Measurements from ENCODE around the gene PHC3.
"Not testable (repeated sequence)": the region's sequence is repeated elsewhere in the genome, so short reads cannot be mapped to it uniquely, and the experiment has no call there.

PHC3 gene, protein sequence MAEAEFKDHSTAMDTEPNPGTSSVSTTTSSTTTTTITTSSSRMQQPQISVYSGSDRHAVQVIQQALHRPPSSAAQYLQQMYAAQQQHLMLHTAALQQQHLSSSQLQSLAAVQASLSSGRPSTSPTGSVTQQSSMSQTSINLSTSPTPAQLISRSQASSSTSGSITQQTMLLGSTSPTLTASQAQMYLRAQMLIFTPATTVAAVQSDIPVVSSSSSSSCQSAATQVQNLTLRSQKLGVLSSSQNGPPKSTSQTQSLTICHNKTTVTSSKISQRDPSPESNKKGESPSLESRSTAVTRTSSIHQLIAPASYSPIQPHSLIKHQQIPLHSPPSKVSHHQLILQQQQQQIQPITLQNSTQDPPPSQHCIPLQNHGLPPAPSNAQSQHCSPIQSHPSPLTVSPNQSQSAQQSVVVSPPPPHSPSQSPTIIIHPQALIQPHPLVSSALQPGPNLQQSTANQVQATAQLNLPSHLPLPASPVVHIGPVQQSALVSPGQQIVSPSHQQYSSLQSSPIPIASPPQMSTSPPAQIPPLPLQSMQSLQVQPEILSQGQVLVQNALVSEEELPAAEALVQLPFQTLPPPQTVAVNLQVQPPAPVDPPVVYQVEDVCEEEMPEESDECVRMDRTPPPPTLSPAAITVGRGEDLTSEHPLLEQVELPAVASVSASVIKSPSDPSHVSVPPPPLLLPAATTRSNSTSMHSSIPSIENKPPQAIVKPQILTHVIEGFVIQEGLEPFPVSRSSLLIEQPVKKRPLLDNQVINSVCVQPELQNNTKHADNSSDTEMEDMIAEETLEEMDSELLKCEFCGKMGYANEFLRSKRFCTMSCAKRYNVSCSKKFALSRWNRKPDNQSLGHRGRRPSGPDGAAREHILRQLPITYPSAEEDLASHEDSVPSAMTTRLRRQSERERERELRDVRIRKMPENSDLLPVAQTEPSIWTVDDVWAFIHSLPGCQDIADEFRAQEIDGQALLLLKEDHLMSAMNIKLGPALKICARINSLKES

DNA sequence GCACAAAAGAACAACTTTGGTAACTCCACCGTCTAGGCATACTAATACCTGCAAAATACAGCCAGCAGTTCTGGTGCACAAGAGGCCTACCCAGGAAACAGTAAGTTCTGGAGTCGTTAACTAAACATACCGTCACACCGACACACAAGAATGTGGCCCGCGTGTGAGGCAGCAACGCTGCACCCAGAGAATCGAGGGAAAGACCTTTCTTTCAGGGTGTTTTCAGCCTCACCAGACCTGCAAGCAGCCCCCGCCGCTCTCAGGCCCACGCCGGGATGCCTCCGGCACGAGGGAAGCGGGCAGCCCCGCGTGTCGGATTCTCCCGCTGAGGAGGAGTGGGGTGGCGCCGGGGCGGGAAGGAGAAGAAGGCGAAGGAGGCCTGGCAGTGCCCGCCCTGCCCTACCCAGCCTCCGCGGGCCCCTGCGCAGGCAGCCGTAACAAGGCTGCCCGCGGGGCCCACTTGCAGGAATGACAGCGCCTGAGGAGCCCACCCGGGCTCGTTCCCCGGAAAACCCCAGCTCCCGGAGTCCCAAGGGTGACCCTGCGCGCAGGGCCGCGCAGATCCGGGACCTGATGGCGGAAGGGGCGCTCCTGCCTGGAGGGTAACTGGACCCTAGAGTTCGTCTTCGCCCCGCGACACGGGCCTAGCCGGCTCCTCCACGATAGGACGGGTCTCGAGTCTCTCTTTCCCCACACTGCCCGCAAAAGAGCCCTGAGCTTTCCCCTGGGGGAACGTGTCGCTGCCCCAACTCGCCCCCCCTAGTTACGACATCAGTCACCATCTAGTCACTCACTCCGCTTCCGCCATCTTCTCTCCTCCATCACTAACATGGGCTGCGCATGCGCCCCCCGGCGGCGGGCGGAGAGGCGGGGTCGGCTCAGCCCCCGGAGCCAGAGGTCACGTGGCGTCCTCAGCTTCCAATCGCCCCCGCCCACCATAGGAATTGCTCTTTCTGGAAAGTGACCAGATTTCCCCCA lies at the start of gene PHC3:
Gene PHC3, minus strand, starts transcription at position 826 of the 978 bp plus-strand sequence. Its CDS starts 18 bp downstream, at position 808.
- Mint-ChIP-seq H3K4me1 (ENCODE audit: low read depth) (peaks cover 35% of the 10 kb centered on the region), H3K27ac (peak within 1 kb of the TSS; percentile 100), H3K36me3 (peaks cover 10% of the 10 kb centered on the region), H3K4me3 (peak within 1 kb of the TSS; percentile 99), H3K27me3 (no peaks in the 10 kb centered on the region), H3K9me3 (ENCODE audit: low read depth) (no peaks in the 10 kb centered on the region)

DNA sequence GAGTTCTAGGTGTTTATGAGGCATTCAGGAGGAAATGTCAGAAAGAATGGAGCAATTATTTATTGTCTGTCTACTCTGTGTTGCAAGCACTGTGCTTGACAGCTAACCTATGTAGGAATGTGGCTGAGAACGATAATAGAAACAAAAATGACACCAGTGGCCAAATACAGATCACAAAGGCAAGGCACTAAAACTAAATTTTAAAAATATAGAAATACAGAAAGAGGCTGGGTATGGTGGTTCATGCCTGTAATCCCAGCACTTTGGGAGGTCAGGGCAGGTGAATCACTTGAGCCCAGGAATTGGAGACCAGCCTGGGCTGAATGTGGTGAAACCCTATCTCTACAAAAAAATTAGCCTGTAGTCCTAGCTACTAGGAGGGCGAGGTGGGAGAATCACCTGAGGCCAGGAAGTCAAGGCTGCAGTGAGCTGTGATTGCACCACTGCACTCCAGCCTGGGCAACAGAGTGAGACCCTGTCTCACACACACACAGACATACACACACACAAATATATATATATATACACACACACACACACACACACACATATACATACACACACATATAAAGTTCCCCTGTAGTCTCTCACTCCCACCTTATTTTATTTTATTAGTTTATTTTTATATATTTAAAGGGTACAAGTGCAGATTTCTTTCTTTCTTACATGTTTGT lies 46.7 kb upstream of the PHC3 start:
- Mint-ChIP-seq H3K27me3 (no peaks in the 10 kb centered on the region), H3K4me1 (ENCODE audit: low read depth) (peaks cover 34% of the 10 kb centered on the region), H3K27ac (no peak overlapping the region), H3K9me3 (ENCODE audit: low read depth) (peaks cover 2% of the 10 kb centered on the region), H3K36me3 (peaks cover 3% of the 10 kb centered on the region), H3K4me3 (no peak overlapping the region)

DNA sequence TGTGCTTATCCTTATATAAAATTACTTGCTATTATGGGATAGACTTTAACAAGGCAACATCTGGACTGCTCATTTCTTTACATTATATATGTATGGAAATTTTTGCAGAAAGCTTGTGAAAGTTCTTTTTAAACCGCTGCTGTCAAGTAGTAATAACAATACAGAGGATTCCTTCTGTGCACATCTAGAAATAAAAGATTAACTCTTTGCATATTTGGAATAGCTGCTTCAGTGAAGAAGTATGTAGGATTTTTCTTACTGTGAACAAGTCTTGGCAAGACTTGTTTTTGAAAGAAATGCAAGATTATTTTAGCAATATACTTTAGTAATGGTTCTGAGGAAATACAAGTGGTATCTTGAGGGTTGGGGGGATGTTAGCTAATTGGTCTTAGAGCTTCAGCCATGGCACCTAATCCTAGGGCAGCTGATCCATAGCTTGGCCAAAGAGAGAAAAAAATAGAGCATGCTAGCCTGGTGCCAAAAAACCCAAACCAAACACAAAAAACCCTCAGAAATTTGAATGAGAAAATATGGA lies 45.0 kb upstream of the PHC3 start:
- Mint-ChIP-seq H3K36me3 (no peaks in the 10 kb centered on the region), H3K27me3 (no peaks in the 10 kb centered on the region), H3K9me3 (ENCODE audit: low read depth) (peaks cover 2% of the 10 kb centered on the region), H3K4me3 (no peak overlapping the region), H3K4me1 (ENCODE audit: low read depth) (peaks cover 42% of the 10 kb centered on the region), H3K27ac (peak overlapping the region; percentile 41)

DNA sequence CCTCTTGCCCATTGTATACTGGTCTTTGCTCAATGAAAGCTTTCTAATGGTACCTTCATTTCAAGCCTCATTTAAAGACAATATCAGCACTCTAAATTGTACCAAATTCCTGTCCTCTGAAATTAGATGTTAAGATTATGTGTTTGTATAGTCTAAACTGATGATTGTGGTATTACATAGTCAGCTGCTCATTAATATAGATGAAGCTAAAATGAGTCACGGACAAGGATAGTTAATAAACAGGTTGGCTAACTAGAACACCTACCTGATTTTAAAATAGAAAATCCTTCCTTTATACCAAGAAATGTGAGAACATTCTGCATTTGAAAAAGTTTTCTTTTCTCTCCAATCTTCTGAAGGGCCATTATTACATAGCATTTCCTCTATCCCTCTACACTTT lies 43.6 kb upstream of the PHC3 start:
- Mint-ChIP-seq H3K9me3 (ENCODE audit: low read depth) (no peaks in the 10 kb centered on the region), H3K27ac (peak overlapping the region; percentile 11), H3K4me3 (peak overlapping the region; percentile 21), H3K36me3 (no peaks in the 10 kb centered on the region), H3K27me3 (no peaks in the 10 kb centered on the region), H3K4me1 (ENCODE audit: low read depth) (peaks cover 44% of the 10 kb centered on the region)

DNA sequence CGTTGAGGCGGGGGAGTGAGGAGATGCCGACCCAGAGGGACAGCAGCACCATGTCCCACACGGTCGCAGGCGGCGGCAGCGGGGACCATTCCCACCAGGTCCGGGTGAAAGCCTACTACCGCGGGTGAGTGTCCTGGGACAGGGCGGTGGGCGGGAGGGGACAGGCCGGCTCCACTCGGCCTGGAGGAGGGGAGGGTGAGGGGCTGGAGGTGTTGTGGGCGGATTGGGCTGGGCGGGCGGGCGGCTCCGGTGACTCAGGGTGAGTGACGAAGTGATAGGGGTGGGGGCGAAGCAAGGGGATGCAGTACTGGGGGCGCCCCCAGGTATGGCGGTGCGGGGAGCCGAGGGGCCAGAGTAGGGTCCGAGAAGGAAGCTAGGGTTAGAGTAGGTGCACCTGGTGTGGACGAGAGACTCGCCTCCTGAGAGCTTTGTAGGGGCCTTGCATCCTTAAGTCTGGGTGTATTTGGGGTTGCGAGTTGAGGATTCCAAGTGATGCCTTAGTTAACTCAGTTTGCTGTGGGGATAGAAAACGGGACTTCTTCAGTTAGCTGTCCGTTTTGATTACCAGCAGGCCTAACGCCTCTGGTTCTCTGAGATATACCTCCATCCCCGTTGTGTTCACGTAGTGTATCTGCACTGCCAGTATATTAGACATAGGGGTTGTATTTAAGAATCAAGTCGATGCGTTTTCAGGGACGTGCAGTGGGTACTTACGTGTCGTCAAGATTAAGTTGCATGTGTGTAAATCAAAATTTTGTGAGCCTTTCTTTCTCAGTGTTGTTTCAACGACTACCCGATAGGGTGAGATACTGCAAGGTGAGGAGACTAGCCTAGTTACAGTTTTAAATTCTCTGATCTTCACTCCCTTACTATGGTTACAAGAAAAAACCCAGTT lies 41.4 kb upstream of the PHC3 start:
- Mint-ChIP-seq H3K27ac (peak overlapping the region; percentile 89), H3K4me3 (peak overlapping the region; percentile 91), H3K27me3 (no peaks in the 10 kb centered on the region), H3K36me3 (no peaks in the 10 kb centered on the region), H3K4me1 (ENCODE audit: low read depth) (peaks cover 38% of the 10 kb centered on the region), H3K9me3 (ENCODE audit: low read depth) (no peaks in the 10 kb centered on the region)

DNA sequence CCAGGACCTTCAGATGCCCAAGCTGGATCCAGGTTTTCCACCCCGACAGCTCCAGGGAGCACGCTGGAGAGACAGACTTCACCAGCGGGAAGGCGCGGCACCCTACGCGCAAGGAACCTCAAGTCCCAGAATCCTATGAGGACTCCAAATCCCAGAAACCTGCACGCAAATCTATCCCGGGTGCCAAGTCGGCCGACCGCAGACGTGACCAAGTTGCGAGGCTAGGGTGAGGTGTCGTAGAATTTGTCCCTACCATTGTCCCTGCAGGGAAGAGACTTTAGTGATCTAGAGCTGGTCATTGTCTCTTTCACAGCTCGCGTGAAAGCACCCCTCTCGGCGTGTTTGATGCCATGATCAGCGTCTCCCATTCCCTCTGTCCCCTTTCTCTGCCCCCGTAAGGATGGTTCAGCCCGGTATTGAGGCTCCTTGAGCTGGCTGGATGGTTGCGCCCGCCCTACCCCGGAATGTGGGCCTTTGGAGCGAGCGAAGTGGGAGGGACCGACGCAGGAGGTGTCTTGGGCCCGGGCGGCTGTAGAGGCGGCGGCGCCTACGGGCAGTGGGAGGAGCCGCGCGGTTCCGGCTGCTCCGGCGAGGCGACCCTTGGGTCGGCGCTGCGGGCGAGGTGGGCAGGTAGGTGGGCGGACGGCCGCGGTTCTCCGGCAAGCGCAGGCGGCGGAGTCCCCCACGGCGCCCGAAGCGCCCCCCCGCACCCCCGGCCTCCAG lies 40.6 kb upstream of the PHC3 start, which contains the start of gene PRKCI:
Gene PRKCI, plus strand, starts transcription at position 501 of the 723 bp plus-strand sequence. CDS start 246 bp downstream, outside the sequence.
- Mint-ChIP-seq H3K4me3 (peak within 1 kb of the TSS; percentile 91), H3K9me3 (ENCODE audit: low read depth) (no peaks in the 10 kb centered on the region), H3K36me3 (no peaks in the 10 kb centered on the region), H3K4me1 (ENCODE audit: low read depth) (peaks cover 30% of the 10 kb centered on the region), H3K27ac (peak within 1 kb of the TSS; percentile 89), H3K27me3 (no peaks in the 10 kb centered on the region)

DNA sequence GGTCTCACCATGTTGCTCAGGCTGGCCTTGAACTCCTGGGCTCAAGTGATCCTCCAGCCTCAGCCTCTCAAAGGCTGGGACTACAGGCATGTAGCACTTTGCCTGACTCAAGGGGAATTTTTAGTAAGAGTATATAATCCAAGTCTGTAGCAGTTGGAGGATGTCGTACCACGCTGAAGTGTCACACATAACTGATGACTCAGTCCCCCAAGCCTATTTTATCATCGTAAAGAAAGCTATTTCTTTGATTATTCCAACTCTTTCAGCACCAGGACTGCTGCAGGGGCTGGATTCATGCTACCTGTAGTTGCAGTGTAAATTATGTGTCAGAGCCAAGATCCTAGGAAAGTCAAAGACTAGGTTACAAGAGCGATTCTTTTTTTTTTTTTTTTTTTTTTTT lies 39.3 kb upstream of the PHC3 start:
- no peak overlapping the region for H3K27ac Mint-ChIP-seq
- H3K36me3 Mint-ChIP-seq: no peaks in the 10 kb centered on the region
- H3K4me1 Mint-ChIP-seq (ENCODE audit: low read depth): peaks cover 29% of the 10 kb centered on the region
- no peaks in the 10 kb centered on the region for H3K9me3 Mint-ChIP-seq (ENCODE audit: low read depth)
- no peaks in the 10 kb centered on the region for H3K27me3 Mint-ChIP-seq
- peak overlapping the region; percentile 59 for H3K4me3 Mint-ChIP-seq

DNA sequence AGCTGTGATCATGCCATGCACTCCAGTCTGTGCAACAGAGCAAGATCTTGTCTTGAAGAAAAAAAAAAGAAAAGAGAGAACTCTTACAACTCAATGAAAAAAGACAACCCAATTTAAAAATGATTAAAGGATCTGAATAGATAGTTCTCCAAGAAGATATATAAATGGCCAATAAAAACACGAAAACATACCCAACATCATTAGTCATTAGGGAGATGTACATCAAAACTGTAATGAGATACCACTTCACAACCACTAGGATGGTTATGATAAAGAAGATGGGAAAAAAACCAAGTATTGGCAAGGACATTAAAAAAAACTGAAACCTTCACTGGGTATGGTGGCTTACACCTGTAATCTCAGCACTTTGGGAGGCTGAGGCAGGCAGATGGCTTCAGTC lies 38.3 kb upstream of the PHC3 start:
- Mint-ChIP-seq H3K36me3 (peaks cover 4% of the 10 kb centered on the region), H3K4me1 (ENCODE audit: low read depth) (peaks cover 21% of the 10 kb centered on the region), H3K27me3 (no peaks in the 10 kb centered on the region), H3K9me3 (ENCODE audit: low read depth) (no peaks in the 10 kb centered on the region), H3K27ac (peak overlapping the region; percentile 2), H3K4me3 (no peak overlapping the region)

DNA sequence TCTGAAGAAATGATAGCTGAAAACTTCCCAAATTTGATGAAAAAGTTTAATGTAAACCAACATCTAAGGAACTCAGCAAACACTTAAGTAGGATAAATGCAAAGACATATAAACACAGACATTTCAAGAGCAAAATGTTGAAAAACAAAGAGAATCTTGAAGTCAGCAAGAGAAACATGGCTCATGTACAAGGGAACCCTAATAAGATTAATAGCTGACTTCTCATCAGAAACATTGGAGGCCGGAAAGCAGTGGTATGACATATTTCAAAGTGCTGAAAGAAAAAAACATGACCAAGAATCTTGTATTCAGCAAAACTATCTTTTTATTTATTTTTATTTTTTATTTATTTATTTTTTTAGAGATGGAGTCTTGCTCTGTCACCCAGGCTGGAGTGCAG lies 30.1 kb upstream of the PHC3 start:
- H3K4me3 Mint-ChIP-seq: no peak overlapping the region
- no peak overlapping the region for H3K27ac Mint-ChIP-seq
- peaks cover 7% of the 10 kb centered on the region for H3K36me3 Mint-ChIP-seq
- H3K27me3 Mint-ChIP-seq: peaks cover 4% of the 10 kb centered on the region
- no peaks in the 10 kb centered on the region for H3K4me1 Mint-ChIP-seq (ENCODE audit: low read depth)
- no peaks in the 10 kb centered on the region for H3K9me3 Mint-ChIP-seq (ENCODE audit: low read depth)

DNA sequence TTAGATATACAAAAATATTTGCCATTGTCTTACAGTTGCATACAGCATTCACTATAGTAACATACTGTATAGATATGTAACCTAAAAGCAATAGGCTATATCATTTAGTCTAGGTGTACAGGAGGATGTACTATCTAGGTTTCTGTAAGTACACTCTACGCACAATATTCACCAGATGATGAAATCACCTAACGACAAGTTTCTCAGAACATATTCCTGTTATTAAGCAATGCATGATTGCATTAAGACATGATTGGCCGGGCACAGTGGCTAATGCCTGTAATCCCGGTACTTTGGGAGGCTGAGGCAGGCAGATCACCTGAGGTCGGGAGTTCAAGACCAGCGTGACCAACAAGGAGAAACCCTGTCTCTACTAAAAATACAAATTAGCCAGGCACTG lies 26.2 kb upstream of the PHC3 start:
- Mint-ChIP-seq H3K27me3 (peaks cover 8% of the 10 kb centered on the region), H3K4me3 (no peak overlapping the region), H3K4me1 (ENCODE audit: low read depth) (no peaks in the 10 kb centered on the region), H3K27ac (no peak overlapping the region), H3K9me3 (ENCODE audit: low read depth) (no peaks in the 10 kb centered on the region), H3K36me3 (peaks cover 6% of the 10 kb centered on the region)

DNA sequence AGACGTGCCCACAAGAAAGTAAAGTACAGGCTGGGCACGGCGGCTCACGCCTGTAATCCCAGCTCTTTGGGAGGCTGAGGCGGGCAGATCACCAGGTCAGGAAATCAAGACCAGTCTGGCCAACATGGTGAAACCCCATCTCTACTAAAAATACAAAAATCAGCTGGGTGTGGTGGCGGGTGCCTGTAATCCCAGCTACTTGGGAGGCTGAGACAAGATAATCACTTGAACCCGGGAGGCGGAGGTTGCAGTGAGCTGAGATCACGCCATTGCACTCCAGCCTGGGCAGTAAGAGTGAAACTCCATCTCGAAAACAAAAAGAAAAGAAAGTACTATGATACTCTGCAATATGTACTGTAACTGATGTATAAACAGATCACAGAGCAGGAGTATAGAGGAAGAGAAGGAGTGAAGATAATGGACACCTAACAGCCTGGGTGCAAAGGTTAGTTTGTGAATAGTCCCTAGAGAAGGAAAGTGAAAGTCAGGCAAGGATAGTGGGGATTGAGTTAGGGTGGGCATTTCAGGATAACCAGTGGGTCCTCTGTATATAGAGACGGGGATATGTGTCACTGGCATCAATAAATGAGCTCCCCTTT lies 24.7 kb upstream of the PHC3 start:
- H3K36me3 Mint-ChIP-seq; H3K4me3 Mint-ChIP-seq; H3K27me3 Mint-ChIP-seq; H3K9me3 Mint-ChIP-seq (ENCODE audit: low read depth); H3K4me1 Mint-ChIP-seq (ENCODE audit: low read depth); H3K27ac Mint-ChIP-seq: not testable (repeated sequence)

DNA sequence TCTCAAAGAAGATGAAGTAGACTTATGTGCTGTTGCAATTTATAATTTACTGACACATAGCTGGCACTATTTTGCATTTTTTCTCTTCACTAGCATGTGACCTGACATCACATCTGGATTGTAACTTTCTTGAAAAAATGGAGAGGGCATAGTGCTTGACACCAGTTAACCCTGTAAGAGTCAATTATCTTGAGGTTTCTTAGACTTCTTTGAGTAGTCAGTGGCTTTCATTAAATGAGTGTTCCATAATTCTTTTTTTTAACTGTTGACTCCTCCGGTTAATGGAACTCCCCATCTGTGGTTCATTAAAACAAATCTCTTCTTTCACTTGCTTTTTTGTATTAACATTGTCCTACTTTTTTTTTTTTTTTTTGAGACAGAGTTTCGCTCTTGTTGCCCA lies 23.8 kb upstream of the PHC3 start:
- no peaks in the 10 kb centered on the region for H3K9me3 Mint-ChIP-seq (ENCODE audit: low read depth)
- H3K4me1 Mint-ChIP-seq (ENCODE audit: low read depth): no peaks in the 10 kb centered on the region
- peaks cover 8% of the 10 kb centered on the region for H3K27me3 Mint-ChIP-seq
- no peak overlapping the region for H3K4me3 Mint-ChIP-seq
- peaks cover 2% of the 10 kb centered on the region for H3K36me3 Mint-ChIP-seq
- no peak overlapping the region for H3K27ac Mint-ChIP-seq

Measured in activated naive CD8-positive, alpha-beta T cell (primary cell).